GM19035 (cell line): Measurements from ENCODE around the gene BMERB1.
"Not testable (repeated sequence)": the region's sequence is repeated elsewhere in the genome, so short reads cannot be mapped to it uniquely, and the experiment has no call there.

Experiments used
- ATAC-seq: cut with Tn5 transposase; IDR thresholded peaks from one replicate; pipeline ENCODE4 v1.9.1; 2021; ENCODE audit not compliant: unreplicated experiment

The BMERB1 gene

GRCh38 chr16:15548482-15548891 lies 114.1 kb downstream of the BMERB1 start:
- ATAC-seq: no peak

- no peak for ATAC-seq
Observed at GRCh38 chr16:15552507-15552906, 118.1 kb downstream of the BMERB1 start.

- ATAC-seq: no peak
Observed at GRCh38 chr16:15553313-15554088, 119.1 kb downstream of the BMERB1 start.

GRCh38 chr16:15556130-15556529 lies 121.7 kb downstream of the BMERB1 start:
- ATAC-seq: no peak

GRCh38 chr16:15557258-15557657 lies 122.9 kb downstream of the BMERB1 start:
- ATAC-seq: no peak

- no peak for ATAC-seq
Observed at GRCh38 chr16:15559176-15559575, 124.8 kb downstream of the BMERB1 start.

GRCh38 chr16:15564604-15565339 lies 130.4 kb downstream of the BMERB1 start:
- no peak for ATAC-seq

- no peak for ATAC-seq
Observed at GRCh38 chr16:15566095-15566494, 131.7 kb downstream of the BMERB1 start.

GRCh38 chr16:15567823-15568222 lies 133.4 kb downstream of the BMERB1 start:
- no peak for ATAC-seq

GRCh38 chr16:15570666-15571065 lies 136.3 kb downstream of the BMERB1 start:
- ATAC-seq: not testable (repeated sequence)

- ATAC-seq: no peak
Observed at GRCh38 chr16:15571557-15571956, 137.2 kb downstream of the BMERB1 start.

- ATAC-seq: no peak
Observed at GRCh38 chr16:15572329-15573001, 138.1 kb downstream of the BMERB1 start.

- no peak for ATAC-seq
Observed at GRCh38 chr16:15573274-15573895, 139.0 kb downstream of the BMERB1 start.

- not testable (repeated sequence) for ATAC-seq
Observed at GRCh38 chr16:15573896-15574613, 139.7 kb downstream of the BMERB1 start.

- no peak for ATAC-seq
Observed at GRCh38 chr16:15574614-15574948, 140.2 kb downstream of the BMERB1 start.

- ATAC-seq: no peak
Observed at GRCh38 chr16:15575293-15576049, 141.1 kb downstream of the BMERB1 start.

- no peak for ATAC-seq
Observed at GRCh38 chr16:15576960-15577958, 142.9 kb downstream of the BMERB1 start.

- no peak for ATAC-seq
Observed at GRCh38 chr16:15578824-15579223, 144.4 kb downstream of the BMERB1 start.
